Upper lobe of left lung (tissue), 4 donors: ENCODE data around the gene FZD2.

Experiments
- CTCF ChIP-seq, 6 experiments: fragments of 450-650 bp in 4 of 6; fragments of 200-600 bp in 2 of 6; sonication (generic) in 2 of 6; IDR thresholded peaks; one replicate each; pipeline ENCODE4 v1.5.1; 2016 to 2019; ENCODE audit warnings: antibody characterized with exemption in 6 of 6
- EP300 ChIP-seq, 4 donors: sonication (generic); formaldehyde crosslinking; IDR thresholded peaks; one replicate each; pipeline ENCODE4 v1.5.1; 2017; ENCODE audit warnings: antibody characterized with exemption in 4 of 4, control low read depth in 2 of 4
- POLR2A ChIP-seq, 4 donors: fragments of 450-650 bp; IDR thresholded peaks; one replicate each; pipeline ENCODE4 v1.5.1; 2016 to 2017; ENCODE audit warnings: antibody characterized with exemption in 4 of 4, mild to moderate bottlenecking in 2 of 4

GRCh38 chr17:44558334-44558709, 1.0 kb downstream of the FZD2 start:
- no peak for TF ChIP-seq POLR2A (IDR thresholded peaks at IDR 0.05)
- TF ChIP-seq CTCF (IDR thresholded peaks at IDR 0.05), result no peak
- TF ChIP-seq EP300 (IDR thresholded peaks at IDR 0.05), result no peak
